Adipocyte (in vitro differentiated cells): ENCODE results near the gene WNT8A.
"Not testable (repeated sequence)": the region's sequence is repeated elsewhere in the genome, so short reads cannot be mapped to it uniquely, and the experiment has no call there.

ENCODE experiments used
- DNase-seq: peaks from one replicate; pipeline ENCODE4 v3.0.0-alpha.2; 2015; ENCODE audit warnings: low read depth
- H3K27me3 ChIP-seq: replicated peaks from 2 replicates; pipeline ENCODE4 v1.7.0; 2013; ENCODE audit warnings: mild to moderate bottlenecking, low read length, moderate library complexity; ENCODE audit not compliant: control insufficient read depth, insufficient read depth
- H3K36me3 ChIP-seq: 2 replicates; pipeline ENCODE4 v1.7.0; 2013; ENCODE audit warnings: low read length, mild to moderate bottlenecking, moderate library complexity; ENCODE audit not compliant: control insufficient read depth, insufficient read depth, severe bottlenecking
- H3K4me1 ChIP-seq: 2 replicates; pipeline ENCODE4 v1.7.0; 2013; ENCODE audit warnings: mild to moderate bottlenecking, low read length, moderate library complexity; ENCODE audit not compliant: control insufficient read depth, insufficient read depth
- H3K4me3 ChIP-seq: 2 replicates; pipeline ENCODE4 v1.7.0; 2013; ENCODE audit warnings: mild to moderate bottlenecking, low read length, moderate library complexity
- H3K9ac ChIP-seq: 2 replicates; pipeline ENCODE4 v1.7.0; 2013; ENCODE audit warnings: mild to moderate bottlenecking, low read length, moderate library complexity
- H3K9me3 ChIP-seq: 2 replicates; pipeline ENCODE4 v1.7.0; 2013; ENCODE audit warnings: mild to moderate bottlenecking, low read length, moderate library complexity; ENCODE audit not compliant: control insufficient read depth

Gene WNT8A

GRCh38 chr5:138083702-138084101 lies at the start of gene WNT8A:
Gene WNT8A (plus strand): TSS chr5:138084033. CDS start chr5:138084128, 95 bp downstream.
- Histone ChIP-seq H3K4me3 (no peak within 1 kb of the TSS), H3K9me3 (no peaks in the 10 kb centered on the region), H3K9ac (no peak within 1 kb of the TSS), H3K36me3 (no peaks in the 10 kb centered on the region), H3K4me1 (no peaks in the 10 kb centered on the region), H3K27me3 (peaks cover 7% of the 10 kb centered on the region)
- DNase-seq, result no peak

- peak; percentile 96 for DNase-seq
- H3K4me3 ChIP-seq, result no peak overlapping the region
- no peak overlapping the region for H3K9ac ChIP-seq
- H3K27me3 ChIP-seq, result no peaks in the 10 kb centered on the region
- peaks cover 36% of the 10 kb centered on the region for H3K4me1 ChIP-seq
- H3K9me3 ChIP-seq, result no peaks in the 10 kb centered on the region
- no peaks in the 10 kb centered on the region for H3K36me3 ChIP-seq
Measured at GRCh38 chr5:138035605-138036537, 48.0 kb upstream of the WNT8A start.

GRCh38 chr5:138037271-138037670 lies 46.6 kb upstream of the WNT8A start:
- Histone ChIP-seq H3K4me3 (no peak overlapping the region), H3K36me3 (no peaks in the 10 kb centered on the region), H3K27me3 (no peaks in the 10 kb centered on the region), H3K9ac (no peak overlapping the region), H3K4me1 (peaks cover 25% of the 10 kb centered on the region), H3K9me3 (no peaks in the 10 kb centered on the region)
- DNase-seq, result no peak

GRCh38 chr5:138037907-138038633 lies 45.8 kb upstream of the WNT8A start:
- no peaks in the 10 kb centered on the region for H3K36me3 ChIP-seq
- H3K27me3 ChIP-seq, result no peaks in the 10 kb centered on the region
- no peak overlapping the region for H3K9ac ChIP-seq
- H3K4me1 ChIP-seq, result peaks cover 25% of the 10 kb centered on the region
- no peak for DNase-seq
- no peaks in the 10 kb centered on the region for H3K9me3 ChIP-seq
- no peak overlapping the region for H3K4me3 ChIP-seq

- Histone ChIP-seq H3K4me3 (no peak overlapping the region), H3K9me3 (no peaks in the 10 kb centered on the region), H3K36me3 (no peaks in the 10 kb centered on the region), H3K9ac (no peak overlapping the region), H3K27me3 (no peaks in the 10 kb centered on the region), H3K4me1 (peaks cover 17% of the 10 kb centered on the region)
- no peak for DNase-seq
Measured at GRCh38 chr5:138038826-138039225, 45.0 kb upstream of the WNT8A start.

GRCh38 chr5:138045283-138045682 lies 38.5 kb upstream of the WNT8A start:
- not testable (repeated sequence) for H3K9me3 ChIP-seq, DNase-seq, H3K9ac ChIP-seq, H3K4me3 ChIP-seq, H3K4me1 ChIP-seq, H3K27me3 ChIP-seq, H3K36me3 ChIP-seq

GRCh38 chr5:138051441-138052296 lies 32.2 kb upstream of the WNT8A start:
- Histone ChIP-seq H3K36me3 (no peaks in the 10 kb centered on the region), H3K9me3 (no peaks in the 10 kb centered on the region), H3K4me1 (peaks cover 4% of the 10 kb centered on the region), H3K27me3 (peaks cover 28% of the 10 kb centered on the region), H3K9ac (no peak overlapping the region), H3K4me3 (no peak overlapping the region)
- no peak for DNase-seq

GRCh38 chr5:138052718-138053117 lies 31.1 kb upstream of the WNT8A start:
- DNase-seq, result not testable (repeated sequence)

GRCh38 chr5:138053554-138053953 lies 30.3 kb upstream of the WNT8A start:
- Histone ChIP-seq H3K27me3 (peaks cover 28% of the 10 kb centered on the region), H3K4me3 (no peak overlapping the region), H3K4me1 (no peaks in the 10 kb centered on the region), H3K9ac (no peak overlapping the region), H3K9me3 (no peaks in the 10 kb centered on the region), H3K36me3 (no peaks in the 10 kb centered on the region)
- no peak for DNase-seq

More at GRCh38 chr5:138052718-138053117, 31.1 kb upstream of the WNT8A start:
- H3K9ac ChIP-seq, H3K9me3 ChIP-seq, H3K4me1 ChIP-seq, H3K36me3 ChIP-seq, H3K4me3 ChIP-seq: not testable (repeated sequence)
- peaks cover 28% of the 10 kb centered on the region for H3K27me3 ChIP-seq

- Histone ChIP-seq H3K9me3 (no peaks in the 10 kb centered on the region), H3K4me3 (no peak overlapping the region), H3K36me3 (no peaks in the 10 kb centered on the region), H3K4me1 (no peaks in the 10 kb centered on the region), H3K9ac (no peak overlapping the region), H3K27me3 (peaks cover 28% of the 10 kb centered on the region)
- no peak for DNase-seq
Measured at GRCh38 chr5:138054206-138054605, 29.6 kb upstream of the WNT8A start.
